Stimulated activated CD8-positive, alpha-beta memory T cell treated with anti-CD3 and anti-CD28 coated beads, Interleukin-7, amount 100 ng/mL, for 48 hours (primary cell): ENCODE measurements around the gene SLC22A16.
"Not testable (repeated sequence)": the region's sequence is repeated elsewhere in the genome, so short reads cannot be mapped to it uniquely, and the experiment has no call there.

Source experiments
- DNase-seq, 2 donors: peaks; one replicate each; pipeline ENCODE4 v3.0.0-alpha.2; 2020; ENCODE audit warnings: low read depth in 1 of 2; ENCODE audit errors: extremely low read depth in 1 of 2

The SLC22A16 gene

DNA sequence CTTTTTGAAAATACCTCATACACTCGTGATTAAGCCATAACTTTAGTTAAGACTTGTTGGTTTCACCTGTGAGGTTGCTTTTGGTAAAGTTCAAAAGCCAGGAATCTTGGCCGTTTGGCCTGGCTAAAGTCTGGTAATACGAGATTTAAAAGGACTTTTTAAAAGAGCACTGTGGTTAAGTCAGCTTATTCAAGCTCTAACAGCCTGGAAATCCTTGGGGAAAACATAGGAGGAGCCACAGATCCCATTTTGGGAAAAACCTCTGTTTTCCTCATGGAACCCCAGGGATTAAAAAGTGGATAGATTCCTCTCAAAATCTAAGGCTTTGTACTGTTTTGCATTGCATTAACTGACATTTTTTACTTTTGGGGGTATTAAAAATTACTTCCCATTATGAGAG lies 13.7 kb upstream of the SLC22A16 start:
- no peak for DNase-seq

DNA sequence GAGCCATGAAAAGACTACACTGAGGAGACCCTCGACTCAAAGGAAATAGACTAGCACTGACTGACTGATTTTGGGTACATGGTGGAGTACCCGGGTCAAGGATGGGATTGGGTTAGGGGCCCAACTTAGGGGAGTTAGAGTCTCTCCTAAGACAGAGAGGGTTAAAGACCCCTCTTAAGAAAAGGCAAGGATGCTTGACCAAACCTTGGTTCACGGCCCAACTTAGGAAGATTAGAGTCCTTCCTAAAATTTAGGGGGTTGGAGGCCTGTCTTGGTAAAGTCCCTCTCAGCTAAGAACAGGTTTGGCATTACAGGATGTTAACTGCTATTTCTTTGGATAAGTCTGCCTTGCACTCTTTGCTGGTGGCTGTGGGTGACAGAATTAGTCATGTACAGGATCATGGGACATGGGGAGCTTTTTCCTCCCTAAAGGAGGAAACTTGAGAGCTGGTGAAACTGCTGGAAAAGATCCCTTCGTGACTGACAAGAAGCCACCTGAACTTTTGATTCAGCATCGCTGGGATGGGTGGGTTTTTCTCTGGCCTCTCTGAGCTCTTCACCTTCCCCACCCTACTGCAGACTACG lies 12.3 kb upstream of the SLC22A16 start:
- DNase-seq: no peak

DNA sequence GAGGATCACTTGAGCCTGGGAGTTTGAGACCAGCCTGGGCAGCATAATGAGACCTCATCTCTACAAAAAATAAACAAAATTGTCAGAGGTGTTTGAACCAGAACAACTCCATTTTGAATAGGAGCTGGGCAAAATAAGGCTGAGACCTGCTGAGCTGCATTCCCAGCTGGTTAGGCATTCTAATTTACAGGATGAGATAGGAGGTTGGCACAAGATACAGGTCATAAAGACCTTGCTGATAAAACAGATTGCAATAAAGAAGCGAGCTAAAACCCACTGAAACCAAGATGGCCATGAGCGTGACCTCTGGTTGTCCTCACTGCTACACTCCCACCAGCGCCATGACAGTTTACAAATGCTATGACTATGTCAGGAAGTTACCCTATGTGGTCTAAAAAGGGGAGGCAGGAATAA lies 11.6 kb upstream of the SLC22A16 start:
- DNase-seq: not testable (repeated sequence)

DNA sequence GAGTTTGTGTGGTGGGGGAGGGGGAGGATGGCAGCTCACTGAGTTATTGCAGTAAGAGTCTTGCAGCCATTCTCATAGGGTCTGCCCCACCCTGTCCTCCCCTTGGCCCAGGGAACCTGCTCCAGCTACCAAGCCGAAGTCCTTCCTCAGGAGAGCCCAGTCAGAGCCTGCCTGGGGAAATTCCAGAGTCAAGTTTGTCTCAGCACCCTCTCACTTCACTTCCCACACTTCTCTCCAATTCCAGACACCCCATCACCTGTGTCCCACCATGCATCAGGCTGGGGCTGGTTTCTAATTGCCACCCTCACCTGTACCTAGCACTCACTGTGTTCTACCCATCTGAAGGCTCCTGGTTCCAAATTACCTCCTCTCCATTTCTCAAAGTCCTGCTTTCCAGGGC lies 10.3 kb upstream of the SLC22A16 start:
- no peak for DNase-seq

DNA sequence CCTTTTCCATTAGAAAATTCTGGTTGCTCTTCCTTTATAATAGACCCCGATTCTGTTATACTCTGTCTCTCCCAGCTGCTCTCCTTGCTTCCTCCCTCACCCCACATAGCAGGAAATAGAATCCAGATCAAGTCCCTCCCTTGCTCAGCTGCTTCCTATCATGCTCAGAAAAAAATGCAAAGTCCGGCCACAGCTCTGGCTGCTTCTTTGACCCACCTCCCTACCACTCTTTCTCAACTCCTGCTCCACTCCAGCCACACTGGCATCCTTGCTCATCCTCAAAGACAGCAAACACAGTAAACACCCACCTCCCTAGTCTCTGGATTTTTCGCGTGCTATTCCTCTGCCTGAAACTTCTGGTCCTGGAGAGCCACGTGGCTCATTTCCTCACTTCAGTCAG lies 9.1 kb upstream of the SLC22A16 start:
- no peak for DNase-seq

DNA sequence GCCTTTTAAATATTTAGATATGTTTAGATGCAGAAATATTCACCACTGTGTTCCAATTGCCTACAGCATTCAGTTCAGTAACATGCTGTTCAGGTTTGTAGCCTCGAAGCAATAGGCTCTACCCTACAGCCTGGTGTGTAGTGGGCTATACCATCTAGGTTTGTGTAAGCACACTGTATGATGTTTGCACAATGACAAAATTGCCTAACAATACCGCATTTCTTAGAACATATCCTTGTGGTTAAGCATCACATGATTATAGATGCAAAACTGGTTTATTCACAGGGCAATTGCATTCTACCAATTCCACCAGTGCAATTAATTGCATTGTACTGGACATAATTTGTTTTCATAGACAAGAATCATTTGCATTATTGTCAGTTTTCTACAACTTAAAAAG lies 7.9 kb upstream of the SLC22A16 start:
- no peak for DNase-seq

DNA sequence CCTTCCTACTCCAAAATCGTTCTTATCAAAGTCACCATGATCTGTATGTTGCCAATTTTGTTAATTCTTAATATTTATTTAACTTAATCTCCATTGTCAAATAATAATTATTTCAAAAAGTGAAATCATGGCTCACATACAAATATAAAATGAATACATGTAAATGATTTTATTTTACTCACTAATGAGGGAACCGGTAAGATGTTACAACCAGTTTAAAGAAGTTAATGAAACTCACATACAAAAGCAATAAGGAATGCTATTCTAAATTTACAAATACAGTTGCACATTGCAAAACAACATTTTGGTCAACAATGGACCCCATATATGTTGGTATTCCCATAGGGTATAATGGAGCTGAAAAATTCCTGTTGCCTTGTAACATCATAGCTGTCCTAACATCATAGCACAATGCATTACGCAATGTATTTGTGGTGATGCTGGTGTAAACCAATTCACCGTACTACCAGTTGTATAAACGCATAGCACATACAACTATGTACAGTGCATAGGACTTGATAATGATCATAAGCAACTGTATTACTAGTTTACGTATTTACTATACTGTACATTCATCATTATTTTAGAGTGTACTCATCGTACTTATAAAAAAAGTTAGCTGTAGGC lies 6.5 kb upstream of the SLC22A16 start:
- DNase-seq: no peak

DNA sequence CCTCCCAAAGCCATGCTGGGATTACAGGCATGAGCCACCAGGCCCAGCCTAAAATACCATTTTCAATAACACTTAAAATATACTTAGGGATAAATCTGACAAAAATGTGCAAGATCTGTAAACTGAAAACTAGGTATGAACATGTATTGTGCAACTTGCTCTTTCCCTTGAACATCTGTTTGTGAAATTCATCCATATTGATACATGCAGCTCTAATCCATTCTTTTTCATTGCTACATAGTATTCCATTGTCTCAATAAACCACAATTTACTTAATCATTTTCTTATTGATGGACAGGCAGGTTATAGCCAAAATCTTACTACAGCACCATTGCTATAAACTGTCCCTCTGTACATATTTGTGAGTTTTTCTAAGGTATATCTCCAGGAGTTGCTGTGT lies 4.7 kb upstream of the SLC22A16 start:
- no peak for DNase-seq

DNA sequence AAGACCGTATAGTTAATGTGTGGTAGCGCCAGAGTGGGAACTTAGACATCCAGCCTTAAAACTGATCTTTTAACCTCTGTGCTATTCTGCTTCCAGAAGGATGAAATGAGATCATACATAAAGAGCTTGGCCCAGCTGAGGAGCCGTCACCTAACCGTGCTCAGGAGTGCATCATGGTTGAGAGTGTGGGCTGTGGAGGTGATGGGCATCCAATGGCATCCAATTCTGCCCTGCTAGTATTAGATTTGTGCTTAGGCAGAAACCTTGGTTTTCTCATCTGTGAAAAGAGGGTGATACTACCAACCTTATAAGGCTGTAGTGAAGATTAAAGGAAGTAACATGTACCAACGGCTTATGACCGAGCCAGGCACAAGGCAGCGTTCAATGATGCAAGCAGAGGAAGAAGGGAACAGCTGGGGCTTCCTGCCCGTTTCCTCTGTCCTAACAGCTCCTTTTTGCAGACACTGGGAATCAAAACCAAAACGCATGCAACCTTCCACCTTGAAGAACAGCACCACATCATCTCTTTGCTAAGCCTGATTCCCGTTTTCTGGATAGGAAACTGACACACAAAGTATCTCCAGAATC lies 1.3 kb downstream of the SLC22A16 start:
- no peak for DNase-seq

DNA sequence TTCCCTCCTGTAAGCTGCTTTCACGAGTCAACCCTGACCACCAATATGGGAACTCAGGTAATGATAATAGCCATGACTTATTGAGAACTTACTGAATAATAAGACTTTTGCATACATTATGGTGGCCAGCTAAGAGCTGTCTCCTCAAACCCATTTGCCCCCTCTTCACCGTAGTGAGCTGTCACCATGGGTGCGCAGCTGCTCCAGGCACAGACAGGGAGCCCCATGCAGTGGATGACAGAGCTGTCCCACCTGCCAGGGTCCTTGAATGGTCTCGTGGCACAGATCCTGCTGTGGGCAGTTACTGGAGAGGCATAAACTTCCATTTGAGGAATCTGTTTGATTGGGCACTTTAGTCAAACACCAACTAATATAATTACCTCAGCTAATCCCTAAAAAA lies 1.9 kb downstream of the SLC22A16 start:
- no peak for DNase-seq

DNA sequence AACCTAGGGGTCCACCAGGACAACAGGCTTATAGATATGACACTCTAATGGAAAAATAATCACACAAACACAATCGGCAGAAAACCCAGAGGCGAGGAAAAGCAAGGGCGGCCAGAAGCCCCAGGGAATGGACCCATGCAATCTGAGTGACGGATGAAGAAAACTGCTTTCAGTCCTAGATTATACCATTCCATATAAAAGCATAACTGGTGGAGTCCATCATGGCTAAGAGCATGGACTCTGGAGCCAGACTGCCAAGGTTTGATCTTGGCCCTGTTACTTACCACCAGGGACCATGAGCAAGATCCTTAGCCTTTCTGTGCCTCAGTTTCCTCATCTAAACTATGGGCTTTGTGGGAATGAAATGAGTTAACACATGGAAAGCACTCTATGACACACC lies 3.7 kb downstream of the SLC22A16 start:
- DNase-seq: no peak

DNA sequence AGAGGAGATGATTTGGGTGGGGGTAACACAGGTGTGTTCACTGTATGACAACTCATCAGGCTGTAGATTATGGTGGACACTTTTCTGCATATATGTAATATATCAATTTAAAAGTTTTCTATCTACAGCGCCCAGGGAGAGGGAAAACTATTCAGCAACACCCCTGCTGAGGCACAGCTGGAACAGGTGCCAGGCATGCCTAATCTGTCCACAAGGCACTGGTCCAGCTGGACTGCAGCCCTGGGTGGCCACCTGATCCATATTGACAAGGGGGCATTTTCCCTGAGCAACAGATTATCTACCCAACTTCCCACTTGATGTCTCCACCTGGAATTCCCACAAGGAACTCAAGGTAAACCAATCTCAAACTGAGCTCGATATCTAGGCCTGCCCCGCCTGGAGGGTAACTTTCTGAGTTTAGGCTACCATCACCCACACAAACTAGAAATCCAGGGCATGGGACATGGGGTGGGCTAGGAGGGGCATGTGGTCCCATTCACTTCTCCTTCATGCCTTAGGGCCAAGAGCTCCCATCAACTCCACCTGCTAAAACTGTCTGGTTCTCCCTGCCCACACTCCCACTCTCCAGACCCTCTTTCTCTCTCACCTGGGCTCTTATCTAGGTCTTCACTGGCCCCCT lies 4.6 kb downstream of the SLC22A16 start:
- no peak for DNase-seq

DNA sequence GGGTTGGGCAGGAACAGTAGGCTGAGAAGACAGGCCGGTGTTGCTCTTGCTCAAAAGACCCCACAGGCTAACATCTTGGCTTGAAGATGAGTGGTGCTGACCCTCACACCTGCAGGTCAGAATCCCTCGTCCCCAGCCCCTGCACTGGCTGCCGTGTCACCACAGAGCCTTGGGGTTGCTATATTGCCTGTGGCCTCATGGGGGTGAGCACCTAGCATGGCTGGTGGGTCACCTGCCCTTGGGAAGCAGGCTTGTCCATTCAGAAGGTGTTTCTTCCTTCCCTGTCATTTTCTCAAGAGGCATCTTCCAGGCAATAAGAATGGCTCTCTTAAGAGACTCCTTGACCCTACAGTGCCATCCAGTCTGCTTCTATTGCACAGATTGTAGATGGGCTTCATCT lies 7.7 kb downstream of the SLC22A16 start:
- no peak for DNase-seq

DNA sequence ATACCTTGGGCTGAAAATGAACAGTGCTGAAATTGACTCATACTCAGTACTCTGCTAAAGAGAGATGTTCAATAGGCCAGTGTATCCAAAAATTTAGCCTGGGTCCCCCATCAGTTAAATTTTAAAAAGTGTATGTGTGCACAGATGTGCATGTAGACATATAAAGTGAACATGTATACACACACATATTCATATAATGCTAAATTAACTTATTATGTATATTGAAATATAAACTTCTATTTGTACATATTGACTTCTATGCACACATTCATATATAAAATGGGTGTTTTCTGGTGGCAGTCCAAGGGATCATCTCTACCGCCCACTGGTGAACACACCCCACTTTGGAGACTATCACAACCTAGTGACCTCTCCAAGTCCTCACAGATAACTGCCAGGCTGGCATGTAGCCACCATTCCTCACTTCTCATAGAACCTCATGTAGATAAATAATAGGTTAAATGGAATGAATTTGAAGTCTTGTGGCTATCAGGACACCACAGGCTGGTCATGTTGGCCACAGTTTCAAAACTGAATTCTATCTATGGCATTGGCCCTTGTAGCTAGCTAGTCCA lies 8.8 kb downstream of the SLC22A16 start:
- DNase-seq: no peak

DNA sequence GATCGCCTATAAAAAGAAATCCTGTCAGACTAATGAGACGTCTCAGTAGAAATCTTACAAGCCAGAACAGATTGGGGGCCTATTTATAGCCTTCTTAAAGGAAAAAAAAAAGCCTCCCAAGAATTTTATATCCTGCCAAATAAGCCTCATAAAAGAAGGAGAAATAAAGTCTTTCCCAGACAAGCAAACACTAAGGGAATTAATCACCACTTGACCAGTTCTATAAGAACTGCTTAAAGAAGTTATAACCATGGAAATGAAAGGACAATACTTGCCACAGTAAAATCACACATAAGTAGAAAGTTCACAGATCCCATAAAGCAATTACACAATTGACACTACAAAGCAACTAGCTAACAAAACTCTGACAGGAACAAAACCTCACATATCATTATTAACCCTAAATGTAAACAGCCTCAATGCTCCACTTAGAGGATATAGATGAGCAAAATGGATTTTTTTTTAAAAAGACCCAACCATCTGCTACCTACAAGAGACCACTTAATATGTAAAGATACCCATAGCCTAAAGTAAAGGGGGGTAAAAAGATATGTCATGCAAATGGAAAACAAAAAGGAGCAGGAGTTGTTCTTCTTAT lies 13.4 kb downstream of the SLC22A16 start:
- DNase-seq: no peak

DNA sequence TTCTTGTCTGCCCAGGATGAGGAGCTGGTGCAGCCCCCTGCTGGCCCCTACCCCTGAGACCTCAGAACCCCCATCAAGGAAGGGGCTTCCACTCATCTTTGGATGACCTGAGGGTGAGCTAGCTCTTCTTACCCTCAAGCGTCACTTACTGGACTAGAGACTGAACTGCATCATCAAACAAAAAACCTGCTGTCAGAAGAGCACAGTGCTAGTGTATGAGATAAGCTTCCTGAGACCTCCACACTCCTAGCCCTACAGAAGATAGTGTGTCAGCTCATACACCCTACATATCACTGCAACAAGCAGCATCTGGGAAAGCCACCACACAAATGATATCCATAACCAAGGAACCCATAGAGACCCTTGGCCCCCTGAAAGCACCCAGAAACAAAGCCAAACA lies 15.0 kb downstream of the SLC22A16 start:
- DNase-seq: no peak

DNA sequence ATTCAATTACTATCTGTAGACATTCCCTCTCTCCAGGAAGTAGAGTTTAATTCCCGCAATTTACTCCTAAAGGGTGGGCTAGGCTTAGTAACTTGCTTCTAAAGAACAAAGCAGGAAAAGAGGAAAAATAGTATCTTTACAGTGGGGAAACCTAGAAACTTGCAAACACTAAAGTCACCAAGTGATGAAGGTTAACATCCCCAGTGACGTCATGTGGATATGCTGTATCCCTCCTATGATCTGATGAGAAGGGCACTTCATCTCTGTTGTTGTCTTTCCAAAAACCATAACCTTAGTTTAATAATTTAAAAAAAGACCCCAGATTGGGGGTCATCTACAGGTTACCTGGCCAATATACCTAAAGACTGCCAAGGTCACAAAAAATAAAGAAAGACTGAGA lies 17.3 kb downstream of the SLC22A16 start:
- no peak for DNase-seq

DNA sequence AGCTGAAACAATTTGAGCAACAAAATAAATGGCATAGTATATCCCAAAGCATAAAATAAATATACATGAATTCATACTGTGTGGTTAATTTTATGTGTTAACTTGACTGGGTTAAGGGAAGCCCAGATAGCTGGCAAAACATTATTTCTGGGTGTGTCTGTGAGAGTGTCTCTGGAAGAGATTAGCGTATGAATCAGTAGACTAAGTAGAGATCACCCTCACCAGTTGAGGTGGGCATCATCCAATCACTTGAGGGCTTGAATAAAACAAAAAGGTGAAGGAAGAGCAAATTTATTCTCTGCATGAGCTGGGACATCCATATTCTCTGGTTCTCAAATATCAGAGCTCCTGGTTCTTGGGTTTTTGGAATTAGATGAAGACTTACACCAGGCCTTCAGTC lies 17.9 kb downstream of the SLC22A16 start:
- DNase-seq: no peak

DNA sequence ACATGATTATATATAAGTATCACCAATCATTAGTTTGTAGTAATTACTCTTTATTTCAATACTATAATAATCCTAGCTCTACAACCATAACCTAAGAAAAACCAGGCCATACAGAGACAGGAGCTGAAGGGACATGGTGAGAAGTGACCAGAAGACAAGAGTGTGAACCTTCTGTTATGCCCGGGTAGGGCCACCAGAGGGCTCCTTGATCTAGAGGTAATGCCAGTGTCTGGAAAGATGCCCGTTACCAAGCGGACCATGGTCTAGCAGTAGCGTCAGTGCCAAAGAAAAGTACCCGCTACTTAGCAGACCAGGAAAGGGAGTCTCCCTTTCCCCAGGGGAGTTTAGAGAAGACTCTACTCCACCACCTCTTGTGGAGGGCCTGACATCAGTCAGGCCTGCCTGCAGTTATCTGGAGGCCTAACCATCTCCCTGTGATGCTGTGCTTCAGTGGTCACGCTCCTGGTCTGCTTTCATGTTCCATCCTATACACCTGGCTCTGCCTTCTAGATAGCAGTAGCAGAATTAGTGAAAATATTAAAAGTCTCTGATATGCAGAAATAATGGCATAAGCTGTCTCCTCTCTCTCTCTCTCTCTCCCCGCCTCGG lies 18.7 kb downstream of the SLC22A16 start:
- DNase-seq: not testable (repeated sequence)

DNA sequence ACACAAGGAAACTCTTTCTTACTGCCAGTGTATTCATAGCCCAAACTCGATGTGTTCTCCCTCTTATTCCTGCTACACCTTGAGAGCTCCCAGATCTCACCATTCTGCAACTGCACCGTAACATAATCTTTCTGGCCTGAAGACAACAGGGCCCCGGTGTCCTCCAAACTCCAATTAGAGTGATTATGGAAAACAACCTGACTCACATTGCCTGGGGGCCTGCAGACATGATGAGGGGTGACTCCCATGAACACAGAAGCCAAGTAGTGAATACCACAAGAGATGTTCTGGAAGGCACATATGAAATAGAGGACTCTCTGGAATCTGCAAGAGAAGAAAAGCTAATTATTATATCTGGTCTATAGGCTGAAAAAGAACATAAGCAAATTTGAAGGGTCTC lies 19.7 kb downstream of the SLC22A16 start:
- DNase-seq: no peak

DNA sequence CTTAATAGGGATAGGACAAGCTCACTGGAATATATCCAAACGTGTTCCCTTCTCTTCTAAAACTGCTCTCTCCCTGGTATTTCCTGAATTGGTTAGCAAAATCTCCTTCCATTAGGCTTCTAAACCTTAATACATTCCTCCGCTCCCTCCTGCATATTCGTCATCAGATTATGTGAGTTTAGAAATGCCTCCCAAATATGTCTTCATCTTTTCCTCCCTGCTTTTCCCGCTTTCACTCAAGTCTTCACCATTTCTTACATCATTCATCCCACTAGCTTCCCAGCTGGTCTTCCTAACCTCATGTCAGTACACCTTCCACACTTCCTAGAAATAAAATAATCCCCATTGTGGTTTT lies 26.9 kb downstream of the SLC22A16 start:
- no peak for DNase-seq
